ENCODE results near the gene PCAT7.

DNA sequence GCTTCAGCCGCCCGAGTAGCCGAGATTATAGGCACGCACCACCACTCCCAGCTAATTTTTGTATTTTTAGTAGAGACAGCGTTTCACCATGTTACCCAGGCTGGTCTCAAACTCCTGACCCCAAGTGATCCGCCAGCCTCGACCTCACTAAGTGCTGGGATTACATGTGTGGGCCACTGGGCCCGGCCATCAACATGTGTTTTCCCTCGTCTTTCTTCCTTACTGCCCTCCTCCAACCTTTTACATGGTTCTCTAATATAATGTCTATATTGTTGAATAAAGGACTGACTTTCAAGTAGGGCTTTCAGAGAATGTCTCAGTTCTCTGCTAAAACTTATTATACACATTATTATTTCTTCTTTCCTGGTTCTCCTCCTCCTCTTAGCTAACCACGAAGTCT is 21.3 kb upstream of the PCAT7 start:
- no peak for TF ChIP-seq TCF12 (IDR thresholded peaks at IDR 0.05; ENCODE audit: low read depth)
- TF ChIP-seq EP300 (IDR thresholded peaks at IDR 0.05; ENCODE audit: borderline replicate concordance), result no peak
- TF ChIP-seq RAD21 (IDR thresholded peaks at IDR 0.05; ENCODE audit: low read depth), result no peak
- TF ChIP-seq TAF1 (IDR thresholded peaks at IDR 0.05; ENCODE audit: low read depth), result no peak
- TF ChIP-seq, protein P1, sequence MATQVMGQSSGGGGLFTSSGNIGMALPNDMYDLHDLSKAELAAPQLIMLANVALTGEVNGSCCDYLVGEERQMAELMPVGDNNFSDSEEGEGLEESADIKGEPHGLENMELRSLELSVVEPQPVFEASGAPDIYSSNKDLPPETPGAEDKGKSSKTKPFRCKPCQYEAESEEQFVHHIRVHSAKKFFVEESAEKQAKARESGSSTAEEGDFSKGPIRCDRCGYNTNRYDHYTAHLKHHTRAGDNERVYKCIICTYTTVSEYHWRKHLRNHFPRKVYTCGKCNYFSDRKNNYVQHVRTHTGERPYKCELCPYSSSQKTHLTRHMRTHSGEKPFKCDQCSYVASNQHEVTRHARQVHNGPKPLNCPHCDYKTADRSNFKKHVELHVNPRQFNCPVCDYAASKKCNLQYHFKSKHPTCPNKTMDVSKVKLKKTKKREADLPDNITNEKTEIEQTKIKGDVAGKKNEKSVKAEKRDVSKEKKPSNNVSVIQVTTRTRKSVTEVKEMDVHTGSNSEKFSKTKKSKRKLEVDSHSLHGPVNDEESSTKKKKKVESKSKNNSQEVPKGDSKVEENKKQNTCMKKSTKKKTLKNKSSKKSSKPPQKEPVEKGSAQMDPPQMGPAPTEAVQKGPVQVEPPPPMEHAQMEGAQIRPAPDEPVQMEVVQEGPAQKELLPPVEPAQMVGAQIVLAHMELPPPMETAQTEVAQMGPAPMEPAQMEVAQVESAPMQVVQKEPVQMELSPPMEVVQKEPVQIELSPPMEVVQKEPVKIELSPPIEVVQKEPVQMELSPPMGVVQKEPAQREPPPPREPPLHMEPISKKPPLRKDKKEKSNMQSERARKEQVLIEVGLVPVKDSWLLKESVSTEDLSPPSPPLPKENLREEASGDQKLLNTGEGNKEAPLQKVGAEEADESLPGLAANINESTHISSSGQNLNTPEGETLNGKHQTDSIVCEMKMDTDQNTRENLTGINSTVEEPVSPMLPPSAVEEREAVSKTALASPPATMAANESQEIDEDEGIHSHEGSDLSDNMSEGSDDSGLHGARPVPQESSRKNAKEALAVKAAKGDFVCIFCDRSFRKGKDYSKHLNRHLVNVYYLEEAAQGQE (IDR thresholded peaks at IDR 0.05; ENCODE audit: low read depth), result no peak
- TF ChIP-seq FOXM1 (IDR thresholded peaks at IDR 0.05; ENCODE audit: borderline replicate concordance, low read depth), result no peak
- TF ChIP-seq, protein P2, sequence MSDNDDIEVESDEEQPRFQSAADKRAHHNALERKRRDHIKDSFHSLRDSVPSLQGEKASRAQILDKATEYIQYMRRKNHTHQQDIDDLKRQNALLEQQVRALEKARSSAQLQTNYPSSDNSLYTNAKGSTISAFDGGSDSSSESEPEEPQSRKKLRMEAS (IDR thresholded peaks at IDR 0.05), result no peak
- no peak for TF ChIP-seq CREB1 (IDR thresholded peaks at IDR 0.05; ENCODE audit: low read depth)
